GM18873 (cell line): Measurements from ENCODE around the gene RPL28.

Experiments
- ATAC-seq: cut with Tn5 transposase; IDR thresholded peaks from one replicate; pipeline ENCODE4 v1.9.1; 2021; ENCODE audit warnings: mild to moderate bottlenecking, moderate library complexity, moderate number of reproducible peaks; ENCODE audit not compliant: unreplicated experiment, low FRiP score

Gene RPL28

DNA sequence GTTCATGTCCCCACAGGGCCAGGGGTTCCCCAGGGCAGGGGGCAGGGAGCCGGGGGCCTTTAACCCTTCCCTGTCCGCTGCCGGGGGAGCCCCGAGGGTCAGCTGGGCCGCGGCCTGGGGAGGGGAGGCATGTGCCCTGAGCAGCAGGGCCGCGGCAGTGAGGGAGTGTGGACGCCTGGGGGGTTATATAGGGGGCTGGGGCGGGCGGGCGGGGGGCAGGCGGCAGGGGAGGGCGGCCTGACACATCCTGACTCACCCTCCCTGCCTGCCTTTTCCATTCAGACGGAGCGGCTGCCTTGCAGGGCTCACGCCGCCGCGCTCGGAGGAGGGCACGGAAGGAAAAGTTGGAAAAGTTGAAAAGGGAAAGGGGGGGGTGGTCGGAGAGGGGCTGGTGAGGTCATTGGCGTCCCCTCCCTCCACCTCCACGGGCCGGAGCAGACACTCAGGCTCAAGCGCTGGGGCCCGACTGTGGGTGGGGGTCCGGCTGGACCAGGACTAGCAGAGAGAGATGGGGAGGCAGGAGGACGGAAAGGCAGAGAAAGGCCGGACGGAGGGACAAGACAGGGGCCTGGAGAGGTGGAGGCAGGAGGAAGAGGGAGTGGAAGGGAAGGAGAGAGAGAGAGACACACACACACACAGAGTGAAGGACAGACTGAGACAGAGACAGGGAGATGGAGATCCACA, 15.3 kb upstream of the RPL28 start, which contains the start of gene IL11:
IL11 (minus strand) TSS at position 159 of the 684 bp plus-strand sequence; CDS start at position 6, 153 bp downstream.
- ATAC-seq = no peak

DNA sequence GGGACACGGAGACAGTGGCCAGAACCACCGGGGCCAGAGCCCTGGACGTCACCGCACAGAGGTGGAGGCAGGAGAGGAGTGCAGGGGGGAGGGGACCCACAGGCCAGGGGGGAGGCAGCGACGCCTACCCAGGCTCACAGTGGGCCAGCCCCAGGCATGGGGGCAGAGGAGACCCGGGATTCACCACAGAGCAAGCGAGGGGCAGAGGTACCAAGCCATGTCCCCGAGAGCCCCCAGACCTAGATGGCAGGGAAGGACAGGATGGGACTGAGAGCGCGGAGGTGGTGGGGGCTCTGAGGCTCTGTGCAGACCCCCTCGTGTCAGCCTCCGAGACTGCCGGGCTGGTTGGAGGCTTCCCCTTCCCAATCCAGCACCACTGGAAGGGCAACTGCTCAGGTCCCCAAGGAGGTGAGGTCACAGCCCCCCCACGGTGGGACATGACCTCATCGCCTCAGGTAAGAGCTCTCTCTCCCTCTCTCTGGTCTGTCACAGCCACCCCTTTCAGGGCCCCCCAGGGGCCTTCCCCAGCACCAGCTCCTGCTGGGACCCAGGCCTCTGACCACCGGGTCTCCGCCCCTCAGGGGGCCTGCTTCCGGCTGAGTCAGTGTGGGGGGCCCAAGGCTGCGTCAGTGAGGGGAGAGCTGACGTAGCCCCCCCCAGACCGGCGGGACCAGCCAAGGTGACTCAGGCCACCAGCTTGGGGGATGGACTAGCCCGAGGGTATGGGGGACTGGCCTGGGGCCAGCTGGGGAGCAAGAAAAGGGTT, 13.2 kb upstream of the RPL28 start:
- no peak for ATAC-seq

DNA sequence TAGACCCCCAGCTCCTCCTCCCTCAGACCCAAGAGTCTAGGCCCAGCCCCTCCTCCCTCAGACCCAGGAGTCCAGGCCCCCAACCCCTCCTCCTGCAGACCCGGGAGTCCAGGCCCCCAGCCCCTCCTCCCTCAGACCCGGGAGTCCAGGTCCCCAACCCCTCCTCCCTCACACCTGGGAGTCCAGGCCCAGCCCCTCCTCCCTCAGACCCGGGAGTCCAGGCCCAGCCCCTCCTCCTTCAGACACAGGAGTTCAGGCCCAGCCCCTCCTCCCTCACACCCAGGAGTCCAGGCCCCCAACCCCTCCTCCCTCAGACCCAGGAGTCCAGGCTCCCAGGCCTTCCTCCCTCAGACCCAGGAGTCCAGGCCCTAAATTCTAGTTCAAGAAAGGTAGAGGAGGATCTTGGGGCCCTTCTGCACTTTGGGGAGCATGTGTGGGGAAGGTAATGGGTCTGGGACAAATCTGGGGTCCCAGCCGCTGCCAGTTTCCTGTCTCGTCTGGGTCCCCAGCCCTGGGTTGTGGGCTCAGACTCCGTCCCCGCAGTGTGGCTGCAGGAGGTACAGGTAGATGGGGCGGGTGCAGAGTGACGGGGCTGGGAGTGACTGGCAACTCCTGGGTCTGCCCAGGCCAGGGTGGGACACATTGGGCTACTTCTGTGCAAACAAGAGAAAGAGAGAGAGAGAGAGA, 12.3 kb upstream of the RPL28 start:
- ATAC-seq = no peak

DNA sequence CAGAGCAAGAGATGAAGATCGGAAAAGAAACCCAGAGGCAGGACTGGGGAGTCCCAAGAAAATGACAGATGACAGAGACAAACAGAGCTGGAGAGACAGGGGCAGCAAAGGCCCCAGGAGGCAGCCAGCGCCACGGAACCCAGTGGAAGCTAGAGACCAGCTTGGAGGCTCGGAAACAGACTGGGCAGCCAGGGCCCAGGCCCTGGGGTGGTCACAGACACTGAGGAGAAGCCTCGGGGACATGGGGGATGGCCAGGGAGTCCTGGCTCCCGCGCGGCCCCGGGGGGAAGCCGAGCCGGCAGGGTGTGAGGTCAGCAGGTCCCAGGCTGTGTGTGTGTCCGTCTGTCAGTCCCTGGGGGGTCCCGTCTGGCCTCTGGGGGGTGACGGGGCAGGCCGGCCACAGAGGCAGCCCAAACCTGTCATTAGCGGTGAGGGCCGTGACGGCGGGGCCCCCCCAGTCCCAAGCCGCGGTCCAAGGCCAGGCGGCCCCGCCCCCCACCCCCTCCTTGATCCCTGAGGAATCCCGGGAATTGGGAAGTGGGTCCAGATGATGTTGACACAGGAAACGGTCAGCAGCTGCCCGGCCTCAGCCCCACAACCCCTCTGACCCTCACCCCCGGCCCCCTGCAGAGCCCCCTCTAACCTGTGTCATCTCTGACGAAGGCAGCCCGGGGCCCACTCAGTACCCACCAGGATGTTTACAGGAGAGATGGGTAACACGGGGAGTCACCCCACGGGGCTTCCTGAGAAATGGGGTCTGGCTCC, 11.6 kb upstream of the RPL28 start:
- no peak for ATAC-seq

GRCh38 chr19:55376241-55376933, 9.3 kb upstream of the RPL28 start, which contains the start of gene TMEM190:
Gene TMEM190, plus strand, starts transcription at chr19:55376826. Its CDS starts 28 bp downstream, at chr19:55376854.
- no peak for ATAC-seq

DNA sequence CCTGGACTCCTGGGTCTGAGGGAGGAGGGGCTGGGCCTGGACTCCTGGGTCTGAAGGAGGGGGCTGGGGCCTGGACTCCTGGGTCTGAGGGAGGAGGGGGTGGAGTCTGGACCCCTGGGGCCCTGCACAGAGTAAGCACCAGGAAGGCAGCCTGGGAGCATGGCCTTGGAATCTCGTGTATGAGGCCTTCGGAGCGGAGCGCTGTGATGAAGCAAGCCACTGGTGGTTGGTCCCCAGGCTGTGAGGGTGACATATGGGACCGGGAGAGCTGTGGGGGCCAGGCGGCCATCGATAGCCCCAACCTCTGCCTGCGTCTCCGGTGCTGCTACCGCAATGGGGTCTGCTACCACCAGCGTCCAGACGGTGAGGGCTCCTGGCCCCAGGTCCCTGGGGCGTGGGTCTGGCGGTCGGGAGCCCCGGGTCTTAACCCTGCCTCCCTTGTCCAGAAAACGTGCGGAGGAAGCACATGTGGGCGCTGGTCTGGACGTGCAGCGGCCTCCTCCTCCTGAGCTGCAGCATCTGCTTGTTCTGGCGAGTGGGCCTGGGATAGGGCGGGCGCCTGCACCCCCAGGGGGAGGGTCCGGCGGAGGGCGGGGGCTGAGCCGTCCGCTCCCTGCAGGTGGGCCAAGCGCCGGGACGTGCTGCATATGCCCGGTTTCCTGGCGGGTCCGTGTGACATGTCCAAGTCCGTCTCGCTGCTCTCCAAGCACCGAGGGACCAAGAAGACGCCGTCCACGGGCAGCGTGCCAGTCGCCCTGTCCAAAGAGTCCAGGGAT, 8.2 kb upstream of the RPL28 start:
- no peak for ATAC-seq

DNA sequence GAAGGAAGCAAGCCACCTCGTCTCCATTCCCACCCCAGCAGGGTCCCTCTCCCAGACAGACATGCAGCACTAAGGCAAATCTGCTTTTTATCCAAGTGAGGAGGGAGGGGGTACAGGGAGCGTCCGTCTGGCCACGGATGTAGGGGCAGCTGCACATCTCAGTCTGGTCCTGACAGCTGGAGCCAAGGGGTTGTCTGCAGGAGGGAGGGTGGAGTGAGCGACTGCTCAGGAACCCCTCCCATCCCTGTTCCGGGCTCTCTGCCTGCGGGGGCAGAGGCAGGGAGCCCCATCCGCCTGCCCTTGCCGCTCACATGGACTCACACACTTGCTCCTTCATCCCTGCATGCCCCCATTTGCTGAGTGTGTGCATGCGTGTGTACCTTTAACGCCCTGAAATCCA, 6.6 kb upstream of the RPL28 start:
- ATAC-seq = no peak

DNA sequence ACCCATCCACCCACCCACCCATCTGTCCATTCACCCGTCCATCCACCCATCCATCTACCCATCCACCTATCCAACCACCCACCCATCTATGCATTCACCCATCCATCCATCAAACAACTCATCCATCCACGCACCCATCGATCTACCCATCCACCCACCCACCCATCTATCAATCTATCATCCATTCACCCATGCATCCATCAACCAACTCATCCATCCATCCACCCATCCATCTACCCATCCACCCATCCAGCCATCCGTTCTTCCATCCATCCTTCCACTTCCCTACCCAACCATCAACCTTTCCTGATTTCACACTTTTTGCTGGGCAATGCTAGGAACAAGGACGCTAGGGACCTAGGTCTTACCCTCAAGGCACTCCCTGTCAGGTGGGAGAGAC, 3.7 kb upstream of the RPL28 start:
- ATAC-seq = no peak

GRCh38 chr19:55382522-55383054, 3.1 kb upstream of the RPL28 start:
- ATAC-seq = no peak

DNA sequence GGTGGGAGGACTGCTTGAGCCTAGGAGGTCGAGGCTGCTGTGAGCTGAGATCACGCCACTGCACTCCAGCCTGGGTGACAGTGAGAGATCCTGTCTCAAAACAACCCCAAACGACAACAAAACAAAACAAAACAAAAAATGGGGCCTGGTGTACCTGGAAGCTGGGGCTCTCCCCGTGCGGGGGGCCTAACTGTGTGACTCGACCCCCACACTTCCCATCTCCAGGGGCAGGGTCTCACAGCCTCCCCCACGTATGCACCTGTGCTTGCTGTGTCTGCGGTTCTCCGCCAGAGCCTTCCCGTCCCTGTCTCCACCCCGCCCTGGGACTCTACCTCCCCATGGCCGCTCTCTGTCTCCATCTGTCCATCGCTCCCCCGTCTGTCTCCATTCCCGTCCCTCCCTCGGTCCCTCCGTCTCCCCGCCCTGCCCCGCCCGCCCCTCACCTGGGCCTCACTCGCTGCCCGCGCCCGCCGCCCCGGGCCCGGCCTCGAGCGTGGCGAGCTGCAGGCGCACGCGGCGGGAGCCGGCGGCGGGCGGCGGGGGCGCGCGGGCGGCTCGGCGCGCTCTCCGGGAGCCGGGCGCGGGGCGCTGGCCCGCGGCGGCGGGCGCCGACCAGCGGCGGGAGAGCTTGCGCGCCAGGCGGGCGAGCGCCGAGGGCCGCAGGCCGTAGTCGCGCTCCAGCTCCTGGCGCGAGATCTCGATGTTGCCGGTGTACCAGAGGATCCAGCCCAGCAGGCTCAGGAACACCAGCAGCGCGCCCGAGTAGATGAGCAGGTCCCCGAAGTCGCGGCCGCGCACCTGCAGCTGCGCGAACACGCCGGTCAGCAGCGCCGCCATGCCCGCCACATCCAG, 2.2 kb upstream of the RPL28 start:
- no peak for ATAC-seq

DNA sequence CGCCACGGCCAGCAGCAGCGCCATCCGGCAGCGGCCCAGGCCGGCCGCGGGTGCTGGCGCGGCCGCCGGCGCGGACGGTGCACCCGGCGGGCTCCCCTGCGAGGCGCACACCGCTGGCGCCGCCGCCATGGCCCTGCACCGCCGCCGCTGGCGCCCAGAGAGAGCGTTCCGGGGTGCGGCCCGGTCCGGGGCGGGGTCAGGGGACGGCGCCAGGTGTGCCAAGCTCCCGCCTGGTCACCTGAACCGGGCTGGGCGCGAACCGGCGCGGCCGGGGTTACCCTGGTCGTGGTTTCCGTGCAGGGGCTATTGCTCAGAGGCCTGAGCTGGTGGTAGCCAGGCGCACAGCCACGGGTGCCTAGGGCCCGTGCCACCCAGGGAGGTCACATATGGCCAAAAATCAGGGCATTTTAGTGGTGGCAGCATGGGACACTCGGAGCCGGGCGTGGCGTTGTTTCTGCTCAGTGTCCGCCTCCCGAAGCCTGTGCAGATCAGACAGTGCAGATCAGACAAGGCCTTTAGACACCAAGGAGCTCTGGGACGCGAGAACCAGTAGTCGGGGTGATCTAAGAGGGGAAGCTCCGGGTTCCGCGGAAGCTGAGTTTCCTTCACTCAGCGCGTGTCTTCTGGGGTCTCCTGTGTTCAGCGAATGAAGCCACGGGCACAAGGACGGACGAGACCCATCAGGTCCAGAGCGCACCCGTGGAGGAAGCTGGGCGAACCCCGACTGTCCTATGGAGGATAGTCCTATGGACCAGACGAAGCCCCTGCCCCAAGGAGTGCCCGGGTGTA, 1.4 kb upstream of the RPL28 start, which contains the start of gene TMEM238:
TMEM238 (minus strand) TSS at position 162 of the 789 bp plus-strand sequence; CDS start at position 129, 33 bp downstream.
- ATAC-seq = no peak

DNA sequence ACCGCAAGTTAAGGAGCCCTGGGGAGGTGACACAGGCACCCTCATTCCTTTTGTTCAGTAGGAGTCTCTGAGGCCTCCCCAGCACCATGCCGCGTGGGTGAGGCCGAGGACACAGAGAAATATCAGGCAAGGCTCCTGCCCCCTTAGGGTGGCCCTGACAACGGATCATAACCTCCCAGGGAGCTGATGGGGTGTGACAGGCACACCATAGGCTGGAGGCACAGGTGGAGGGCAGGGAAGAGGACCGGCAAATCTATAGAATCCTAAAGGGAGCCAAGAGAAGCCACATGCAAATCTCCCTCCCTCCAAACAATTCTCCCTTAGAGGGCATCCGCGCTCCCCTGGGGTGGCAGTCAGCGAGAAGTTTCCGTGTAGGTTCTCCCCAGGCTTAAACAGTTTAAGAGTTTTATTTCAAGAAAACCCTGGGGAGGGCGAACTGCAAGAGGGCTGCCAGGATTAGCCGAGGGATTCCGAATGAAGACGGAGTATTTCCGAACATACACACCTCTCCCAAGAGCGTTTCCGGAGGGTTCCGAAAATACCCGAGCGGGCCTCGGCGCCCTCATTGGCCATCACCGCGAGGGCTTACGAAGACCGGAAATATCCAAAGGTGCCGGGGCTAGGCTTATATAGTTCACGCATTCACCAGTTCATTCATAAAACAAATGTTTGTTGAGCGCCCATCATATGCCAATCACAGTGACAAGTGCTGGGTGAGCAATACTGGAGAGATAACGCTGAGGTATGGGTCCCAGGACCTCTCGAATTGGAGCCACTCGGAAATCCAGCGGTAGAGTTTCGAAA, 610 bp upstream of the RPL28 start:
- ATAC-seq = peak; percentile 52

DNA sequence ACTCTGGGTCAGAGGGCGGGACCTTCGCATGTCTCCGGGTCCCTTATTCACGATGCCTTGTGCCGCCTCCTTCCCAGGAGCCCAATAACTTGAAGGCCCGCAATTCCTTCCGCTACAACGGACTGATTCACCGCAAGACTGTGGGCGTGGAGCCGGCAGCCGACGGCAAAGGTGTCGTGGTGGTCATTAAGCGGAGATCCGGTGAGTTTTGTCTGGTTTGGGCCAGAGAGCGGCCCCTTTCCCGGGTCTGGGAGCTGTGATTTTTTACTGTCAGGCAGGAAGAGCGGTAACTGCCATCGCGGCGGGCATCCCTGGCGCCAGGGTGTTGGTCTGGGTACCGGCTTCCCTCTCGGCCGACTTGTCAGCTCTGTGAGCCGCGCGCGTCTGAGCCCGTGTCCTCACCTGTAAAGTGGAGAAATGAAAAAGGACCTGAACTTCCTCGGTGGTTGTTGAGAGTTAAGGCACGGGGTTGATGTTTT, 800 bp downstream of the RPL28 start:
- ATAC-seq = no peak

- ATAC-seq = no peak
Observed at GRCh38 chr19:55387736-55388497, 2.2 kb downstream of the RPL28 start.
